Muscle layer of duodenum (tissue), 2 donors: Measurements from ENCODE around the gene CHID1.
A peak's percentile ranks its signal among the peaks of the same experiment; 100 is the strongest.

Source experiments
- H3K27ac ChIP-seq: one replicate; pipeline ENCODE4 v1.7.0; 2013; ENCODE audit warnings: mild to moderate bottlenecking, low read length
- H3K27me3 ChIP-seq: one replicate; pipeline ENCODE4 v1.7.0; 2013; ENCODE audit warnings: low read depth, mild to moderate bottlenecking, control low read depth, low read length
- H3K36me3 ChIP-seq, 2 donors: one replicate each; pipeline ENCODE4 v1.7.0; 2013; ENCODE audit warnings: low read length in 2 of 2, control low read depth in 1 of 2, mild to moderate bottlenecking in 1 of 2; ENCODE audit not compliant: insufficient read depth in 2 of 2, control insufficient read depth in 1 of 2
- H3K4me1 ChIP-seq, 2 donors: one replicate each; pipeline ENCODE4 v1.7.0; 2013; ENCODE audit warnings: low read length in 2 of 2, mild to moderate bottlenecking in 2 of 2, control low read depth in 1 of 2, moderate library complexity in 1 of 2; ENCODE audit not compliant: insufficient read depth in 2 of 2, control insufficient read depth in 1 of 2
- H3K4me3 ChIP-seq, 2 donors: one replicate each; pipeline ENCODE4 v1.7.0; 2013; ENCODE audit warnings: low read length in 2 of 2, low read depth in 1 of 2, mild to moderate bottlenecking in 1 of 2
- H3K9me3 ChIP-seq, 2 donors: one replicate each; pipeline ENCODE4 v1.7.0; 2013; ENCODE audit warnings: low read length in 2 of 2, control low read depth in 1 of 2, mild to moderate bottlenecking in 1 of 2; ENCODE audit not compliant: control insufficient read depth in 1 of 2
- donor health status: healthy.

The CHID1 gene

DNA sequence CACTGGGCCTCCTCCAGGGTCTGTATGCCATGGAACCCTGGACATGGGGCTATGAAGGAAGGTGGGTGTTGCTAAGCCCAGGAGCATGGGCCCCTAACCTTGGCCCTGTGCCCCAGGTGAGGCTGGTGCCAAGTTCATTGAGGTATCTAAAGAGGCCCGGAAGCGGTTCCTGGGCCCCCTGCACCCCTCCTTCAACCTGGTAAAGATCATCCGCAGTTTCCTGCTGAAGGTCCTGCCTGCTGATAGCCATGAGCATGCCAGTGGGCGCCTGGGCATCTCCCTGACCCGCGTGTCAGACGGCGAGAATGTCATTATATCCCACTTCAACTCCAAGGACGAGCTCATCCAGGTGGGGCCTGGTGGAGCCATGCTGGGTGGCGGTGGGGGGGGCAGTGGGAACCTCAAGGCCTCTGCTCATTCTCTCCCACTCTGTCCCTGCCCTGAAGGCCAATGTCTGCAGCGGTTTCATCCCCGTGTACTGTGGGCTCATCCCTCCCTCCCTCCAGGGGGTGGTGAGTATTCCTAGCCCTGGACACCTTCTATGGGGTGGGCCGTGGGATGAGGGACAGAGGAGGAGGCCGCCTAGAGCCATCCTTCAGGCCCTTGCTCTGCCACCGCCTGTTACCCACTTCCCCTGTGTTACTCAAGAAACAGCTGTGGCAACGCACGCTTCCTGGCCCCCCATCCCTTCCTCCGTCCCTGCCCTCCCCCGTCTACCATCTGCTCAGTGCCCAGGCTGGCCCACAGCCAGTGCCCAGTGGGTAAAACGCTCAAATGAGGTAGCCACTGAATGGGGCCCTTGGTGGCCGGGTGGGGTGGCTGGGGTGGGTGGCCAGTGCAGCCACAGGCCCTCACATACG is 88.9 kb downstream of the CHID1 start:
- Histone ChIP-seq H3K4me1 (peaks cover 11 to 29% of the 10 kb centered on the region in 2 donors), H3K27ac (peak overlapping the region; percentile 62), H3K27me3 (no peaks in the 10 kb centered on the region), H3K4me3 (no peak overlapping the region), H3K36me3 (peaks cover 0 to 32% of the 10 kb centered on the region in 2 donors), H3K9me3 (no peaks in the 10 kb centered on the region)

DNA sequence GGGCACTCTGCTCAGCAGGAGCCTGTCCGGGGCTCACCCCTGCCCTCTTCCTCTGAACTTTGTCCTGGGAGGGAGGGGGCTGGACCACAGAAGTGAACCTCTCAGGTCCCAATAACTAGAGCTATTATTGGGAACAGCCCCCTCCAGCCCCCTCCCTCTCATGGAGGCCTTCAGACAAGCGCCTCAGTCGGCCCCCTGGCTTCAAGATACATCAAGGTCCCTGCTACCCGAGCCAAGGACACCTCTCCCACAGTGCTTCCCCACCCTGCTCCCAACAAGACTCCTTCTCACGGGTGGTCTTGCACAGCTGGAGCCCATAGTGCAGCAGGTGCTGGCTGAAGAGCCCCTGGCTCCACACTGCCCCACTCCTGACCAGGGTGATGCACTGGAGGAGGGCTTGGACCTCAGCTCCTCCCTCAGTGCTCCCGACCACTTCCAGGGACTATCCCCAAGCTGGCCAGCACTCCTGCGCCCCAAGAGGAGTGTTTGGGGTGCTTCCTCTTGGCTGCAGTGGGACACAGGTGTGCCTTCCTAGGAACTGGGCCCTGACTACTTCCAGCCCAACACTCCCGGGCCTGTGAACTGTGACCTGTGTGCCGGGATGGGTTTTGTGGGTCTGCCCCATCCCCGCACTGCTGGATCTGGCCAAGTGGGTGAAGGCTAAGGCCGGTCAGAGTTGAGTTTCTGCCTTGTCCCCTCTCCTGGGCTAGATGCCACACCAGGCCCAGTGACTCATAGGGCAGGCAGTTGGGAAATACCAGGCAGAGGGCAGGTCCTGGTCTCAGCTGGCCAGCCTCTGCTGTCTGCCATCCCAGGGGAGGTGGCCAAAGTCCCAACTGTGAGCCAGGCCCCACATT is 89.7 kb downstream of the CHID1 start:
- Histone ChIP-seq H3K4me1 (peaks cover 11 to 27% of the 10 kb centered on the region in 2 donors), H3K4me3 (peak overlapping the region; percentile 64 to 83), H3K27ac (peak overlapping the region; percentile 62), H3K36me3 (peaks cover 0 to 32% of the 10 kb centered on the region in 2 donors), H3K9me3 (no peaks in the 10 kb centered on the region), H3K27me3 (no peaks in the 10 kb centered on the region)

DNA sequence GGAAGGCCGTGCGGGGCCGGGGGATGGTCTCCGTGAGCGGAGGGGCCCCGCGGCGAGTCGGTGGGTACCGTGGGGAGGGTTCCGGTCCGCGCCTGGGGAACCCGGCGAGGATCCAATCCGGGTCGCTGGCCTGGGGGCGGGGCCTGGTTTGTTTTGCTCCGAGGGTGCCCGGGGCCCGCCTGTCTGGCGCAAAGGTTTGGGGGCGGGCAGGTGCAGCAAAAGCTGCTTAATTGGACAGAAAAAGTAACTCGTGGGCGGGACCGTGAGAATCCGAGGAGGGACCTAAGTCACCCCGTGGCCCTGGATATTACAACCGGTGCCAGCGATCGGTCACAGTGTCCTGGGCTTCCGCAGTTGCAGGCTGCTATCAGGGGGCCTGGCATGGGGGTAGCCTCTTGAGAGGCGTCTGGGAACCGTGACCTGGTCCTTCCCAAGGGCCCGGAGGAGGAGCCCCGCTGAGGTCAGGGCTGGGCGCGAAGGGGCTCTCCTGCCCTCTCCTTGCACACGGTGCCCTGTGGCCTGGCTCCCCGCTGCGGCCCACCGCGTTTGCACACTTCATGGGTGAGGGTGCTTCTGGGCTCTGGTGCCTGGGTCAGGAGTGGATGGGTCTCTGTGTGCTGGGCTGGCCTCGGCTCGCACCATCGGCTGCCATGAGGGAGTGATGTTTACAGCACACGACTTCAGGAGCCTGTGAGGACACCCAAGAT is 90.5 kb downstream of the CHID1 start:
- Histone ChIP-seq H3K4me3 (peak overlapping the region; percentile 64 to 83), H3K27ac (peak overlapping the region; percentile 72), H3K4me1 (peaks cover 11 to 27% of the 10 kb centered on the region in 2 donors), H3K27me3 (no peaks in the 10 kb centered on the region), H3K9me3 (no peaks in the 10 kb centered on the region), H3K36me3 (peaks cover 0 to 24% of the 10 kb centered on the region in 2 donors)

DNA sequence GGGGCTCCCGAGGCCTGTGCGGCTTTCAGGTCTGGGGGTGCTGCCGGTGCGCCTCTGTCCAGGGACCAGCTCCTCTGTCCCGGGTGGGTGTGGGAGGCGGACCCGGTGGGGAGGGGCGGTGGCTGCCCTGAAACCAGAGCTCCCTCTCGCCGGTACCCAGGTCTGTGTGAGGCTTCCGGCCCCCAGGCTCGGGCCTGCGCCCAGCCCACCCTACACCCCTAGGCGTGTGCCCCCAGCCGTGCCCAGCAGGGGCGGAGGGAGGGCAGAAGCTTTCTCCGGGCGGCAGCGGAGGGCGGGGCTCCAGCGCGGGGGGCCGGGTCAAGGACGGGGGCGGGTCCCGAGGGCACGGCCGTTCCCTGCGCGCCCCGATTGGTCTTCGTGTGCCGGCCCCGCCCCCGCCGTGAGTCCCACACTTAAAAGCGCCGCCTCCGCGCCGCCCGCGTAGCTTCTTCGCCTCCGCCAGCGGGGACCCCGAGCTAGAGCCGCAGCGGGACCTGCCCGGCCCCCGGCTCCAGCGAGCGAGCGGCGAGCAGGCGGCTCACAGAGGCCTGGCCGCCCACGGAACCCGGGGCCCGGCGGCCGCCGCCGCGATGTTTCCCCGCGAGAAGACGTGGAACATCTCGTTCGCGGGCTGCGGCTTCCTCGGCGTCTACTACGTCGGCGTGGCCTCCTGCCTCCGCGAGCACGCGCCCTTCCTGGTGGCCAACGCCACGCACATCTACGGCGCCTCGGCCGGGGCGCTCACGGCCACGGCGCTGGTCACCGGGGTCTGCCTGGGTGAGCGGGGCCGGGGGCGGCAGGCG is 91.3 kb downstream of the CHID1 start:
- Histone ChIP-seq H3K4me3 (peak overlapping the region; percentile 46 to 83), H3K9me3 (no peaks in the 10 kb centered on the region), H3K36me3 (peaks cover 0 to 16% of the 10 kb centered on the region in 2 donors), H3K4me1 (peaks cover 11 to 27% of the 10 kb centered on the region in 2 donors), H3K27me3 (no peaks in the 10 kb centered on the region), H3K27ac (peak overlapping the region; percentile 72)

DNA sequence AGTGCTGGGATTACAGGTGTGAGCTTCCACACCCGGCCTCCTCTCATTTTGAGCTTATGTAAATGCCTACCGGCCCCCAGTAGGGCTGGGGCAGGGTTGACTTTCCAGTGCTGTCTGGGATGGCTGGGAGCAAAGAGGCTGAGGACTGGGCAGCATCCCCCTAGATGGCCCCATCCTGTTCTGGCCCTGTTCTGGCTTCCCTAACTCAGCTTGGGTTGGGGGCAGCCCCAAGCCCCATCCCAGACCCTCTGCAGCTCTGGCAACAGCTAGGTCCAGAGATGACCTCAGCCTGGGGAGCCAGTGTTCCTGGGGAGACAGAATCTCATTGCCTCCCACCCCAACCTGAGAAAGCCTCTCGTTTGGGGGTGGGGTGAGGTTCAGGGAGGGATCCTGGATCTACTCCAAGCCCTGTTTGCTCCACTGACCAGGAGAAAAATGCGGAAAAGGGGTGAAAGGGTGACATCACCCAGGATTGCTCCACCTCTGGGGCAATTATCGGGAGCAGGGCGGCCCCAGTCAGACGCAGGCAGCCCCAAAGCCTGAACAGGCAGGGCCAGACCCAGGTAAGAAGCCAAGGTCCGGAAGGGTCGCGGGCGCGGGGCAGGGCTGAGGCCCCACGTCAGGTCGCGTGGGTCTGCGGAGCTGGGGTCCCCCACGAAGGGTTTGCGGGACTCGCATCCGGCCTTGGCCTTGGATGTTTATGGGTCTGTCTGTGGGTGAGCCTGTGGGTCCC is 92.0 kb downstream of the CHID1 start, which contains the start of gene PNPLA2:
Gene PNPLA2, plus strand, starts transcription at position 519 of the 733 bp plus-strand sequence. CDS start 805 bp downstream, outside the sequence.
- H3K4me1 ChIP-seq = peaks cover 11 to 27% of the 10 kb centered on the region in 2 donors
- H3K27me3 ChIP-seq = no peaks in the 10 kb centered on the region
- H3K36me3 ChIP-seq = peaks cover 3 to 15% of the 10 kb centered on the region in 2 donors
- peak within 1 kb of the TSS; percentile 72 for H3K27ac ChIP-seq
- no peaks in the 10 kb centered on the region for H3K9me3 ChIP-seq
- H3K4me3 ChIP-seq = peak within 1 kb of the TSS; percentile 46 to 83
